Aorta (tissue), 5 donors: Measurements from ENCODE around the gene GK. TPM values are rescaled to one million over a fixed set of nuclear protein-coding genes. Genes with fewer than 3 reads are reported as not detected.
A peak's percentile ranks its signal among the peaks of the same experiment; 100 is the strongest.
"Not testable (repeated sequence)": the region's sequence is repeated elsewhere in the genome, so short reads cannot be mapped to it uniquely, and the experiment has no call there.

Experiments used
- ATAC-seq: fragments of 200-7000 bp; cut with Tn5 transposase; one replicate; pipeline ENCODE4 v1.9.1; 2022; ENCODE audit warnings: moderate library complexity; ENCODE audit not compliant: low FRiP score
- DNase-seq, 2 donors: peaks; one replicate each; pipeline ENCODE4 v3.0.0-alpha.2; 2020
- H3K27ac ChIP-seq, 2 donors: one replicate each; pipeline ENCODE4 v1.5.1; 2013; ENCODE audit warnings: low read length in 2 of 2, mild to moderate bottlenecking in 2 of 2, moderate library complexity in 2 of 2, control low read depth in 1 of 2, inconsistent platforms in 1 of 2, low read depth in 1 of 2
- H3K27me3 ChIP-seq, 2 donors: one replicate each; pipeline ENCODE4 v1.6.1; 2013; ENCODE audit warnings: control low read depth in 1 of 2, low read length in 1 of 2, mild to moderate bottlenecking in 1 of 2, moderate library complexity in 1 of 2; ENCODE audit not compliant: insufficient read depth in 2 of 2, control insufficient read depth in 1 of 2
- H3K36me3 ChIP-seq, 2 donors: one replicate each; pipeline ENCODE4 v1.6.1; 2013; ENCODE audit warnings: control low read depth in 1 of 2, low read length in 1 of 2, mild to moderate bottlenecking in 1 of 2; ENCODE audit not compliant: insufficient read depth in 2 of 2, control insufficient read depth in 1 of 2
- H3K4me1 ChIP-seq, 2 donors: one replicate each; pipeline ENCODE4 v1.6.1; 2013; ENCODE audit warnings: low read length in 2 of 2, control low read depth in 1 of 2, mild to moderate bottlenecking in 1 of 2, moderate library complexity in 1 of 2; ENCODE audit not compliant: insufficient read depth in 2 of 2, control insufficient read depth in 1 of 2
- H3K4me3 ChIP-seq, 2 donors: one replicate each; pipeline ENCODE4 v1.5.1; 2013; ENCODE audit warnings: low read length in 2 of 2, control low read depth in 1 of 2, mild to moderate bottlenecking in 1 of 2
- H3K9me3 ChIP-seq: one replicate; pipeline ENCODE4 v1.6.1; 2013; ENCODE audit warnings: mild to moderate bottlenecking, low read length; ENCODE audit not compliant: control insufficient read depth
- WGBS, 2 donors: extraction: QIAGEN DNeasy Blood & Tissue Kit; methylation state at CpG; one replicate each; pipeline ENCODE4 v1.1.7; 2013; 5-methylcytosine and 5-hydroxymethylcytosine counted together
- intact Hi-C, 2 donors: fragments of 100-400 bp; cut with DNase I; formaldehyde crosslinking; loops; one replicate each; pipeline versions ENCODE4 v1.14.2 to v1.15.0; 2022
- polyA plus RNA-seq, 2 donors: library from polyadenylated mRNA; stranded (reverse); fragments of 200-250 nt; gene quantifications; one replicate each; pipeline ENCODE4 v1.2.3, GENCODE V29; 2013
- total RNA-seq, 2 donors: library from RNA; stranded (reverse); fragmentation: NEBNext Ultra II Directional; extraction: Animal tissue kit (Norgen Biotek cat#: 25700); gene quantifications; one replicate each; pipeline ENCODE4 v1.2.1, GENCODE V29; 2021
- donor health status: healthy with polysubstance abuse.
- donor health status: Bipolar disorder and iron deficiency.
- donor health status: DM: no; HTN: no; CAD: no.
- donor health status: DM: no; HTN: no; CAD: no.
- donor health status: DM: yes; HTN: yes; CAD: no.

GK gene
- total and polyA plus RNA-seq, 4 donors = 2.5 to 14.3 (median 13.7) TPM

DNA sequence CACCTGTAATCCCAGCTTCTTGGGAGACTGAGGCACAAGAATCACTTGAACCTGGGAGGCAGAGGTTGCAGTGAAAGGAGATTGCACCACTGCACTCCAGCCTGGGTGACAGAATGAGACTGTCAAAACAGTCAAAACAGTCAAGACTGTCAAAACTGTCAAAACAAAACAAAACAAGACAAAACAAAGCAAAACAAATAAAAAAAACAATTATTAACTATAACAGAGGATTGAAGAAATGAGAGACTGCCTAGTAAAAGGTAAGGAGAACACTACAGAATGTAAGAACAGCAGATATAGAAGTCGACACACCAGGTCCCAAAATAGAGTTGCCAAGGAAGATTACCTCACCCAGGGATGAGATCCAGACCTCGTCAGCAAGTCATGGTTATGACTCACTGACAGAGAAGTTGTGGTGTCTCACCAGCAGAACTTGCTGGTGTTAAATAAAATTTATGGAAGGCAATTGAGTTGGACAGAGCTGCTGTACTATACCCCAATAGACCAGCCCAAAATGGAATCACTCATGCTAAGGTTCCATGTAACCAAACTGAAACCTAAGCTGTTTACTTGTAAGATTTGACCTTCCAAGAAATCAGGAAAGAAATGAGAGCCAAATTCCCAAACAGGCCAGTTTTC is 32.1 kb upstream of the GK start:
- H3K9me3 ChIP-seq = no peaks in the 10 kb centered on the region
- no peak overlapping the region for H3K27ac ChIP-seq
- H3K4me3 ChIP-seq = no peak overlapping the region
- ATAC-seq = peak; percentile 80
- H3K27me3 ChIP-seq = no peaks in the 10 kb centered on the region
- intact Hi-C loops = no loop called here
- WGBS, 2 donors = 2 to 29% methylated on average over 2 of the region's 2 CpGs
- no peaks in the 10 kb centered on the region for H3K36me3 ChIP-seq
- no peaks in the 10 kb centered on the region for H3K4me1 ChIP-seq
- no peak for DNase-seq

DNA sequence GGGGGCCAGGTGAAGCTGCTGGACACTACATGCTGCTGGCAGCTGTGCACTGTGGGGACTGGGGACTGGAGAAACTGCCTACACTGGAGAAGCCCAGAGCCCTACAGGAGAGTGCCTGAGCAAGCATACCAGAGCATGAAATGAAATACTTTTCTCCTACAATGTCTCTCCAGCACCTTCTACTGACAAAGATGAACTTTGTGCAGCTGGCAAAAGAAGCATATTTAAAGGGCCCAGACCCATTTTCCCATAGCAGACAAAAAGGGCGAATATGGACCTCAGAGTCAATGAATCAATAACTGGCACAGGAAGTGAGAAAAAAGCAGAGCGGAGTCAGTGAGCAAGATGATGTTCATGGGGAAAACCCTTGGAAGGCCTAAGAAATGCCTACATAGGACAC is 30.9 kb upstream of the GK start:
- Histone ChIP-seq H3K27me3 (no peaks in the 10 kb centered on the region), H3K4me1 (no peaks in the 10 kb centered on the region), H3K9me3 (no peaks in the 10 kb centered on the region), H3K36me3 (no peaks in the 10 kb centered on the region), H3K4me3 (no peak overlapping the region), H3K27ac (no peak overlapping the region)
- ATAC-seq (no peak), DNase-seq (no peak)
- 91 to 96% methylated on average over 2 of the region's 2 CpGs for WGBS, 2 donors
- intact Hi-C loops = no loop called here

DNA sequence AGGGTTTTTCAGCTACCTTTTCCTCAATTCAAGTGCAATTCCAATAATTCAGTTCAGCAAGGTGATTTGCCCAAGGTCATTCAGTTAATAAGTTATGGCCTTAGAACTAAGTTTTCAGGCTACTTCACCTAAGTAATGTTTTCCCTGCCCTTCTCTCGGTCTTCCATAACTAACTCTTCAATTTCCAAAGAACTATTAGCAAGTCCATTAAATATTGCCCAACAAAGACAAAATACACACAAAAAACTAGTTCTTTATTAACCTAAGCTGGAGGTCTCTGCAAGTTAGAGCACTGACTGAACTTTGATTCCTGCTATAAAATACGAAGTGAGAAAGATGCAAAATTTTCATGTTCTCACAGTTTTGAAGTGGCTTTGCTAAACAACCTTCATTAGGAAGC is 26.8 kb upstream of the GK start:
- ATAC-seq = no peak

GRCh38 chrX:30627818-30628652 is 25.2 kb upstream of the GK start:
- Histone ChIP-seq H3K27me3 (no peaks in the 10 kb centered on the region), H3K27ac (no peak overlapping the region), H3K4me3 (no peak overlapping the region), H3K36me3 (no peaks in the 10 kb centered on the region), H3K4me1 (no peaks in the 10 kb centered on the region), H3K9me3 (no peaks in the 10 kb centered on the region)
- WGBS, 2 donors = 57 to 74% methylated on average over 8 of the region's 8 CpGs
- intact Hi-C loops = no loop called here
- DNase-seq = no peak
- no peak for ATAC-seq

More for the DNA sequence above, 26.8 kb upstream of the GK start:
- Histone ChIP-seq H3K36me3 (no peaks in the 10 kb centered on the region), H3K4me1 (no peaks in the 10 kb centered on the region), H3K27ac (no peak overlapping the region), H3K9me3 (no peaks in the 10 kb centered on the region), H3K27me3 (no peaks in the 10 kb centered on the region), H3K4me3 (no peak overlapping the region)
- intact Hi-C loops = no loop called here
- DNase-seq = no peak
- WGBS, 2 donors = 59 to 92% methylated on average over 2 of the region's 2 CpGs

DNA sequence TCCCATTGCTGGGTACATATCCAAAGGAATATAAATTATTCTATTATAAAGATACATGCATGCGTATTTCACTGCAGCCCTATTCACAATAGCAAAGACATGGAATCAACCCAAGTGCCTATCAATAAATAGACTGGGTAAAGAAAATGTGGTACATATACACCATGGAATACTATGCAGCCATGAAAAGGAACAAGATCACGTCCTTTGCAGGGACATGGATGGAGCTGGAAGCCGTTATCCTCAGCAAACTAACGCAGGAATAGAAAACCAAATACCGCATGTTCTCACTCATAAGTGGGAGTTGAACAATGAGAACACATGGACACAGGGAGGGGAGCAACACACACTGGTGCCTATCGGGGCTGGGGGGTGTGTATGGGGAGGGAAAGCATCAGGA is 19.2 kb upstream of the GK start:
- H3K27me3 ChIP-seq, DNase-seq, H3K36me3 ChIP-seq, H3K27ac ChIP-seq, H3K4me3 ChIP-seq, H3K4me1 ChIP-seq, intact Hi-C loops, ATAC-seq, H3K9me3 ChIP-seq: not testable (repeated sequence)
- whole genome bisulfite sequencing, 2 donors = 82 to 92% methylated on average over 6 of the region's 6 CpGs

- WGBS, 2 donors = 68% methylated on average over 4 of the region's 4 CpGs
- ATAC-seq = no peak
- intact Hi-C loops = no loop called here
These were observed 17.6 kb upstream of the GK start for GRCh38 chrX:30635630-30636029.

DNA sequence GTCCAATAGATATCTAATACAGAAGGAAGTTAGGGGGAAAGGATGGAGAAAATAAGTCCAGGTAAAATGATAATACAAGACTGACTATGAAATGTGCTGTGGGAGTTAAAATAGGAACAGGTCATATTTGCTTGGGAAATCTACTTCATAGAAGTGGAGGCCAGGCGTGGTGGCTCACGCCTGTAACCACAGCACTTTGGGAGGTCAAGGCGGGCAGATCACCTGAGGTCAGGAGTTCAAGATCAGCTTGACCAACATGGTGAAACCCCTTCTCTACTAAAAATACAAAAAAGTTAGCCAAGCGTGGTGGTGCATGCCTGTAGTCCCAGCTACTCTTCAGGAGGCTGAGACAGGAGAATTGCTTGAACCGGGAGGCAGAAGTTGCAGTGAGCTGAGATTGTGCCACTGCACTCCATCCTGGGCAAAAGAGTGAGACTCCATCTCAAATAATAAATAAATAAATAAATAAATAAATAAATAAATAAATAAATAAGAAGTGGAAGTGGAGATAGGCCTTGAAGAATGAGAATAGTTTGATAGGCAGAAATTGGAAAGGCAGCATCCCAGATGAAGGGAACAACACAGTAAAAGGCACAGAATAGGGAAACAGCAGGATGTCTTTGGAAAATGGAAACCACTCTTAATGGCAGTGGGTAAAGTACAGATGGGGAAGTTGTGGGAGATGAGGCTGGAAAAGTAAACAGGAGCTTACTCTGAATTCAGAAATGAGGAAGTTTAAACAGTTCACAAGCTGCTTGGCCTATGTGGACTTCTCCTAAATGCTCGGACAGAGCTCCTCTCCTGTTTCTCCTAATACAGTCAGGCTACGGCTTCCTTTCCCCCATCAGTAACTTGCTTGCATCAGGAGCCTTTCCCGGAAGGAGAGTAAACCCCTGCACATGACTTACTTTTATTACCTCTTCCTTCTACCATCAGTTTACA is 15.1 kb upstream of the GK start:
- H3K27ac ChIP-seq = no peak overlapping the region
- intact Hi-C loops = no loop called here
- no peaks in the 10 kb centered on the region for H3K4me1 ChIP-seq
- H3K4me3 ChIP-seq = no peak overlapping the region
- 85 to 96% methylated on average over 8 of the region's 8 CpGs for WGBS, 2 donors
- H3K27me3 ChIP-seq = no peaks in the 10 kb centered on the region
- no peak for DNase-seq
- no peaks in the 10 kb centered on the region for H3K36me3 ChIP-seq
- no peaks in the 10 kb centered on the region for H3K9me3 ChIP-seq
- no peak for ATAC-seq

More at GRCh38 chrX:30635630-30636029, 17.6 kb upstream of the GK start:
- Histone ChIP-seq H3K27ac (no peak overlapping the region), H3K4me3 (no peak overlapping the region), H3K4me1 (no peaks in the 10 kb centered on the region), H3K27me3 (no peaks in the 10 kb centered on the region), H3K9me3 (no peaks in the 10 kb centered on the region), H3K36me3 (no peaks in the 10 kb centered on the region)
- DNase-seq = no peak

DNA sequence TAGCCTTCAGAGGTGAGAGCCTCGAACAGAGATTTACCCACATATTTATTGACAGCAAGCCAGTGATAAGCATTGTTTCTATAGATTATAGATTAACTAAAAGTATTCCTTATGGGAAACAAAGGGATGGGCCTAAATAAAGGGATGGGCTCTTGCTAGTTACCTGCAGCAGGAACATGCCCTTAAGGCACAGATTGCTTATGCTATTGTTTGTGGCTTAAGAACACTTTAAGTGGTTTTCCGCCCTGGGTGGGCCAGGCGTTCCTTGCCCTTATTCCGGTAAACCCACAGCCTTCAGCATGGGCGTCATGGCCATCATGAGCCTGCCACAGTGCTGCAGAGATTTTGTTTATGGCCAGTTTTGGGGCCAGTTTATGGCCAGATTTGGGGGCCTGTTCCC is 13.5 kb upstream of the GK start:
- DNase-seq, H3K36me3 ChIP-seq, H3K4me3 ChIP-seq, ATAC-seq, H3K27ac ChIP-seq, H3K4me1 ChIP-seq, H3K9me3 ChIP-seq, intact Hi-C loops, H3K27me3 ChIP-seq: not testable (repeated sequence)
- 81 to 94% methylated on average over 5 of the region's 5 CpGs for WGBS, 2 donors
